ENCODE measurements around the gene DHX8. TPM values are rescaled to one million over a fixed set of nuclear protein-coding genes. Genes with fewer than 3 reads are reported as not detected.
"Not testable (repeated sequence)": the region's sequence is repeated elsewhere in the genome, so short reads cannot be mapped to it uniquely, and the experiment has no call there.

Gene DHX8
- total RNA-seq, 1 experiment from 2014 or later = 53.5 TPM

GRCh38 chr17:43490621-43491020, 6.8 kb downstream of the DHX8 start (continued):
- TF ChIP-seq ZBTB33 (IDR thresholded peaks at IDR 0.05; ENCODE audit: extremely low read depth, insufficient replicate concordance, low read length) = no peak
- no peak for TF ChIP-seq TCF7L2 (IDR thresholded peaks at IDR 0.05; ENCODE audit: borderline replicate concordance, extremely low read depth, insufficient read depth, insufficient read length)
- TF ChIP-seq ELF1 (IDR thresholded peaks at IDR 0.05; ENCODE audit: borderline replicate concordance, low read depth) = no peak
- TF ChIP-seq SP1 (IDR thresholded peaks at IDR 0.05; ENCODE audit: low read depth) = no peak
- no peak for TF ChIP-seq RAD21 (IDR thresholded peaks at IDR 0.05; ENCODE audit: low read depth)
- TF ChIP-seq EZH2 (IDR thresholded peaks at IDR 0.05) = no peak
- no peak for TF ChIP-seq EZH2phosphoT487 (IDR thresholded peaks at IDR 0.05; ENCODE audit: borderline replicate concordance)

- CTCF ChIA-PET; H3K9me2 ChIP-seq (ENCODE audit: insufficient read depth); ATAC-seq; H3K9me3 ChIP-seq (ENCODE audit: control insufficient read depth in 1 of 2, insufficient read depth in 1 of 2, low read depth in 1 of 2, low read length in 2 of 2); H3K4me1 ChIP-seq (ENCODE audit: control insufficient read depth in 1 of 2, insufficient read depth in 2 of 2, low read length in 2 of 2); H4K20me1 ChIP-seq (ENCODE audit: insufficient read depth); H2AFZ ChIP-seq (ENCODE audit: low read depth, low read length, poor library complexity, severe bottlenecking); H3K27me3 ChIP-seq (ENCODE audit: insufficient read depth, low read length); H3K4me2 ChIP-seq (ENCODE audit: low read length); H3K79me2 ChIP-seq (ENCODE audit: insufficient read depth, low read length); intact Hi-C loops (cut with micrococcal nuclease); H3K4me3 ChIP-seq (replicated peaks in 1 of 2; ENCODE audit: low read depth in 1 of 2, low read length in 2 of 2); BruUV-seq (replicated peaks); H3K9ac ChIP-seq (ENCODE audit: low read length); DNase-seq (ENCODE audit: low read depth, low spot score); H3K27ac ChIP-seq (ENCODE audit: low read depth, low read length); RAD21 ChIA-PET (ENCODE audit: low non-redundant PET in 1 of 2, low total read pairs in 2 of 2, uncharacterized antibody in 2 of 2, unreplicated experiment in 2 of 2); POLR2A ChIA-PET: not testable (repeated sequence)
- H3K36me3 ChIP-seq (ENCODE audit: control insufficient read depth in 1 of 2, insufficient read depth in 2 of 2, low read length in 2 of 2) = peaks cover 43 to 46% of the 10 kb centered on the region in 2 experiments
Observed at GRCh38 chr17:43509440-43509839, 25.7 kb downstream of the DHX8 start.

DNA sequence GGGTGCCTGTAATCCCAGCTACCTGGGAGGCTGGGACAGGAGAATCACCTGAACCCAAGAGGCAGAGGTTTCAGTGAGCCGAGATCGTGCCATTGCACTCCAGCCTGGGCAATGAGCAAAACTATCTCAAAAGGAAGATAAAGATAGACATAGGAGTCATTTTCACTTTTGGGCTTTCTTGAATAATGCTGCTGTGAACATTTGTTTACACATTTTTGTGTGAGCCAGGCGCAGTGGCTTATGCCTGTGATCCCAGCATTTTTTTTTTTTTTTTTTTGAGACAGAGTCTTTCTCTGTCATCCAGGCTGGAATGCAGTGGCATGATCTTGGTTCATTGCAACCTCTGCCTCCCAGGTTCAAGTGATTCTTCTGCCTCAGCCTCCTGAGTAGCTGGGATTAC, 27.4 kb downstream of the DHX8 start:
- H4K20me1 ChIP-seq (ENCODE audit: insufficient read depth); H3K9me2 ChIP-seq (ENCODE audit: insufficient read depth); BruUV-seq (replicated peaks); H3K27ac ChIP-seq (ENCODE audit: low read depth, low read length); H3K4me2 ChIP-seq (ENCODE audit: low read length); POLR2A ChIA-PET; H3K79me2 ChIP-seq (ENCODE audit: insufficient read depth, low read length); ATAC-seq; H3K9ac ChIP-seq (ENCODE audit: low read length); DNase-seq (ENCODE audit: low read depth, low spot score); intact Hi-C loops (cut with micrococcal nuclease); H3K27me3 ChIP-seq (ENCODE audit: insufficient read depth, low read length); H2AFZ ChIP-seq (ENCODE audit: low read depth, low read length, poor library complexity, severe bottlenecking); H3K4me1 ChIP-seq (ENCODE audit: control insufficient read depth in 1 of 2, insufficient read depth in 2 of 2, low read length in 2 of 2); H3K9me3 ChIP-seq (ENCODE audit: control insufficient read depth in 1 of 2, insufficient read depth in 1 of 2, low read depth in 1 of 2, low read length in 2 of 2); CTCF ChIA-PET; H3K4me3 ChIP-seq (replicated peaks in 1 of 2; ENCODE audit: low read depth in 1 of 2, low read length in 2 of 2); RAD21 ChIA-PET (ENCODE audit: low non-redundant PET in 1 of 2, low total read pairs in 2 of 2, uncharacterized antibody in 2 of 2, unreplicated experiment in 2 of 2): not testable (repeated sequence)
- H3K36me3 ChIP-seq (ENCODE audit: control insufficient read depth in 1 of 2, insufficient read depth in 2 of 2, low read length in 2 of 2) = peaks cover 33 to 45% of the 10 kb centered on the region in 2 experiments

Data from HCT116 (cell line).